Activated B cell treated with CpG ODN at 0.5 μM for 24 hours (primary cell): ENCODE data around the gene ADAMTS13. TPM values are rescaled to one million over a fixed set of nuclear protein-coding genes. Genes with fewer than 3 reads are reported as not detected.

ENCODE experiments used
- ATAC-seq: fragments of 200-7000 bp; cut with Tn5 transposase; one replicate; pipeline ENCODE4 v1.10.0; 2021; ENCODE audit warnings: low read depth, mild to moderate bottlenecking, moderate library complexity
- CTCF ChIA-PET: fragments of 350-600 bp; sonication (Branson Sonifier 250); formaldehyde crosslinking; loops from one replicate; lab custom pipeline; 2021; ENCODE audit warnings: antibody characterized with exemption; lab: Charles Lee
- POLR2A ChIA-PET: fragments of 350-600 bp; sonication (Branson Sonifier 250); formaldehyde crosslinking; loops from one replicate; lab custom pipeline; 2021; ENCODE audit warnings: antibody characterized with exemption; lab: Charles Lee
- DNase-seq: peaks from one replicate; pipeline ENCODE4 v3.0.0; 2022
- H3K27ac Mint-ChIP-seq: one replicate; pipeline ENCODE4 v1.8.0; 2020; ENCODE audit warnings: mixed read lengths
- H3K27me3 Mint-ChIP-seq: one replicate; pipeline ENCODE4 v1.8.0; 2021; ENCODE audit warnings: mixed read lengths
- H3K36me3 Mint-ChIP-seq: one replicate; pipeline ENCODE4 v1.8.0; 2021; ENCODE audit warnings: low read depth, mixed read lengths
- H3K4me1 Mint-ChIP-seq: one replicate; pipeline ENCODE4 v1.8.0; 2021; ENCODE audit warnings: mixed read lengths
- H3K4me3 Mint-ChIP-seq: one replicate; pipeline ENCODE4 v1.8.0; 2020; ENCODE audit warnings: mild to moderate bottlenecking, mixed read lengths
- H3K9me3 Mint-ChIP-seq: one replicate; pipeline ENCODE4 v1.8.0; 2020; ENCODE audit warnings: mixed read lengths
- CTCF ChIP-seq: fragments of 200-600 bp; IDR thresholded peaks from one replicate; pipeline ENCODE4 v1.8.0; 2022; ENCODE audit warnings: antibody characterized with exemption, mild to moderate bottlenecking
- intact Hi-C: fragments of 100-400 bp; cut with micrococcal nuclease; formaldehyde crosslinking; loops from one replicate; pipeline ENCODE4 v1.15.1; 2024
- total RNA-seq: library from RNA; stranded (reverse); gene quantifications from 2 replicates; pipeline ENCODE4 v1.2.3, GENCODE V29; 2022

Gene ADAMTS13
- total RNA-seq, 1 donor from 2014 or later: 1.9 TPM

DNA sequence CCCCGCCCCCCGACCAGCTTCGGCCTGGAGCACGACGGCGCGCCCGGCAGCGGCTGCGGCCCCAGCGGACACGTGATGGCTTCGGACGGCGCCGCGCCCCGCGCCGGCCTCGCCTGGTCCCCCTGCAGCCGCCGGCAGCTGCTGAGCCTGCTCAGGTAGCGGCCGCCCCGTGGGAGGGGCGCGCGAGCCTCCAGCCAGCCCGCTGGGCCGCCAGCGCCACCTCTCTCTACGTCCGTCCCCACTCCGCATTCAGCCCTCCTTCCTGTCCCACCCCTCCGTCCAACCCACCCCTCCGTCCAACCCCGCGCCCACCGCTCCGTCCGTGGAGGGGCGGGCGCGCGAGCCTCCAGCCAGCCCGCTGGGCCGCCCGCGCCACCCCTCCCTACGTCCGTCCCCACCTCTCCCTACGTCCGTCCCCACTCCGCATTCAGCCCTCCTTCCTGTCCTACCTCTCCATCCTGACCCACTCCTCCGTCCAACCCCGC is 6.5 kb downstream of the ADAMTS13 start:
- Mint-ChIP-seq H3K27ac (no peak overlapping the region), H3K4me3 (peak overlapping the region; percentile 56), H3K27me3 (peaks cover 17% of the 10 kb centered on the region), H3K36me3 (no peaks in the 10 kb centered on the region), H3K9me3 (no peaks in the 10 kb centered on the region), H3K4me1 (peaks cover 13% of the 10 kb centered on the region)
- intact Hi-C loops: loop anchor here (1.0 to 2.0 kb wide), 3 partner anchors 7 to 22 kb away; no protein-coding TSS in a partner anchor
- peak; percentile 27 for DNase-seq
- peak; percentile 64 for ATAC-seq
- CTCF ChIA-PET: interaction anchor here (0.7 kb wide), 1 partner anchor 8 kb away, joined by 3 read pairs; no protein-coding TSS in a partner anchor
- POLR2A ChIA-PET: interaction anchor here (0.6 to 0.8 kb wide), 3 partner anchors 81 to 482 kb away, joined by 3 to 6 read pairs (median 3); partner anchors contain the start of genes GTF3C5, MED22 and RPL7A
- no peak for TF ChIP-seq CTCF

DNA sequence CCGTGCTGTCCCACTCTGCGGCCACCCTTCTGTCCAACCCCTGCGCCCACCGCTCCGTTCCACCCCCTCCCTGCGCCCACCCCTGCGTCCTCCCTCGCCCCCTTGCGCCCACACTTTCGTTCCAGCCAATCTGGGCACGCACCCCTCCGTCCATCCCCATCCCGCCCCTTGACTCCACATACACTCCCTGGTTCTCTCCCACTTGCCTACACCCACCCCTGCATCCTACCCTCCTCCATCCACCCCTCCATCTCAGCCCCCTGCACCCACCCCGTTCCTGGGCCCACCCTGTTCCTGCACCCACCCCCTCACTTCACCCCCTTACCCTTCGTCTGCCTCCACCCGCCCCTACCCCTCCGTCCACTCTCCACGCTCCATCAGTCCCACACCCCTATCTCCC is 7.0 kb downstream of the ADAMTS13 start:
- intact Hi-C loops: loop anchor here (1.0 to 2.0 kb wide), 3 partner anchors 8 to 22 kb away; no protein-coding TSS in a partner anchor
- TF ChIP-seq CTCF: no peak
- CTCF ChIA-PET: no interaction called here
- ATAC-seq (no peak), DNase-seq (no peak)
- H3K36me3 Mint-ChIP-seq: no peaks in the 10 kb centered on the region
- peaks cover 17% of the 10 kb centered on the region for H3K27me3 Mint-ChIP-seq
- no peaks in the 10 kb centered on the region for H3K9me3 Mint-ChIP-seq
- POLR2A ChIA-PET: no interaction called here
- H3K27ac Mint-ChIP-seq: no peak overlapping the region
- H3K4me3 Mint-ChIP-seq: peak overlapping the region; percentile 74
- H3K4me1 Mint-ChIP-seq: peaks cover 13% of the 10 kb centered on the region

GRCh38 chr9:133429641-133430161 is 7.5 kb downstream of the ADAMTS13 start:
- intact Hi-C loops: loop anchor here (1.0 to 2.0 kb wide), 3 partner anchors 8 to 23 kb away; no protein-coding TSS in a partner anchor
- TF ChIP-seq CTCF: no peak
- Mint-ChIP-seq H3K36me3 (no peaks in the 10 kb centered on the region), H3K9me3 (no peaks in the 10 kb centered on the region), H3K4me3 (peak overlapping the region; percentile 74), H3K4me1 (peaks cover 13% of the 10 kb centered on the region), H3K27me3 (peaks cover 16% of the 10 kb centered on the region), H3K27ac (no peak overlapping the region)
- peak; percentile 74 for ATAC-seq
- DNase-seq: peak; percentile 40
- CTCF ChIA-PET: no interaction called here
- POLR2A ChIA-PET: no interaction called here

GRCh38 chr9:133430244-133430643 is 8.1 kb downstream of the ADAMTS13 start:
- Mint-ChIP-seq H3K36me3 (no peaks in the 10 kb centered on the region), H3K4me1 (peaks cover 13% of the 10 kb centered on the region), H3K27ac (no peak overlapping the region), H3K9me3 (no peaks in the 10 kb centered on the region), H3K27me3 (peaks cover 14% of the 10 kb centered on the region), H3K4me3 (peak overlapping the region; percentile 41)
- intact Hi-C loops: no loop called here
- CTCF ChIA-PET: no interaction called here
- ATAC-seq: no peak
- POLR2A ChIA-PET: no interaction called here
- TF ChIP-seq CTCF: no peak
- no peak for DNase-seq

GRCh38 chr9:133433351-133433843 is 11.2 kb downstream of the ADAMTS13 start:
- Mint-ChIP-seq H3K36me3 (no peaks in the 10 kb centered on the region), H3K27me3 (peaks cover 3% of the 10 kb centered on the region), H3K27ac (no peak overlapping the region), H3K9me3 (no peaks in the 10 kb centered on the region), H3K4me1 (peaks cover 9% of the 10 kb centered on the region), H3K4me3 (no peak overlapping the region)
- TF ChIP-seq CTCF: no peak
- ATAC-seq (no peak), DNase-seq (no peak)
- intact Hi-C loops: no loop called here
- POLR2A ChIA-PET: no interaction called here
- CTCF ChIA-PET: no interaction called here
